GM18867 (cell line): Measurements from ENCODE around the gene MRTO4.
"Not testable (repeated sequence)": the region's sequence is repeated elsewhere in the genome, so short reads cannot be mapped to it uniquely, and the experiment has no call there.

ENCODE experiments used
- ATAC-seq: cut with Tn5 transposase; IDR thresholded peaks from one replicate; pipeline ENCODE4 v1.9.1; 2021; ENCODE audit warnings: mild to moderate bottlenecking, moderate library complexity; ENCODE audit not compliant: unreplicated experiment

MRTO4 gene

GRCh38 chr1:19269427-19270342, 18.1 kb downstream of the MRTO4 start:
- not testable (repeated sequence) for ATAC-seq

- not testable (repeated sequence) for ATAC-seq
Measured at GRCh38 chr1:19270343-19270730, 18.7 kb downstream of the MRTO4 start.

GRCh38 chr1:19272064-19272463, 20.5 kb downstream of the MRTO4 start:
- no peak for ATAC-seq

GRCh38 chr1:19273106-19273843, 21.7 kb downstream of the MRTO4 start:
- no peak for ATAC-seq

GRCh38 chr1:19273844-19274531, 22.4 kb downstream of the MRTO4 start:
- ATAC-seq: not testable (repeated sequence)

GRCh38 chr1:19274636-19275035, 23.0 kb downstream of the MRTO4 start:
- ATAC-seq: no peak

GRCh38 chr1:19283891-19284290, 32.3 kb downstream of the MRTO4 start:
- no peak for ATAC-seq

GRCh38 chr1:19284881-19285280, 33.3 kb downstream of the MRTO4 start:
- ATAC-seq: no peak

- ATAC-seq: not testable (repeated sequence)
Measured at GRCh38 chr1:19285366-19285765, 33.8 kb downstream of the MRTO4 start.

- not testable (repeated sequence) for ATAC-seq
Measured at GRCh38 chr1:19285807-19286206, 34.2 kb downstream of the MRTO4 start.

GRCh38 chr1:19287436-19288185, 36.0 kb downstream of the MRTO4 start:
- ATAC-seq: no peak

- not testable (repeated sequence) for ATAC-seq
Measured at GRCh38 chr1:19288324-19289241, 37.0 kb downstream of the MRTO4 start, which contains the start of gene AKR7A3. Gene AKR7A3, minus strand, starts transcription at chr1:19288770. Its CDS starts 61 bp downstream, at chr1:19288709.

GRCh38 chr1:19289244-19289643, 37.6 kb downstream of the MRTO4 start:
- no peak for ATAC-seq

- ATAC-seq: no peak
Measured at GRCh38 chr1:19294638-19295037, 43.0 kb downstream of the MRTO4 start.

GRCh38 chr1:19300211-19300610, 48.6 kb downstream of the MRTO4 start:
- ATAC-seq: no peak

- not testable (repeated sequence) for ATAC-seq
Measured at GRCh38 chr1:19304081-19304480, 52.5 kb downstream of the MRTO4 start.

GRCh38 chr1:19305880-19306279, 54.3 kb downstream of the MRTO4 start:
- no peak for ATAC-seq

- ATAC-seq: no peak
Measured at GRCh38 chr1:19306941-19307340, 55.3 kb downstream of the MRTO4 start.

- ATAC-seq: no peak
Measured at GRCh38 chr1:19307794-19308508, 56.3 kb downstream of the MRTO4 start.
